Tibial artery (tissue), 4 donors: ENCODE measurements around the gene KCTD20.

Experiments used
- DNase-seq, 2 donors: peaks; one replicate each; pipeline ENCODE4 v3.0.0-alpha.2; 2019
- H3K27ac ChIP-seq, 2 donors: fragments of 200-600 bp; sonication (generic) in 1 of 2; 1 replicate in 1 of 2; 2 replicates in 1 of 2; pipeline ENCODE4 v1.5.1; 2018 to 2019; ENCODE audit warnings: mild to moderate bottlenecking in 1 of 2
- H3K27me3 ChIP-seq, 2 donors: fragments of 200-600 bp; sonication (generic) in 1 of 2; one replicate each; pipeline versions ENCODE4 v1.5.1 to v1.6.0; 2016 to 2019
- H3K36me3 ChIP-seq, 3 donors: fragments of 200-600 bp; sonication (generic) in 2 of 3; one replicate each; pipeline ENCODE4 v1.5.1; 2016 to 2019; ENCODE audit warnings: mild to moderate bottlenecking in 2 of 3
- H3K4me1 ChIP-seq, 4 donors: fragments of 200-600 bp; sonication (generic) in 2 of 4; 1 replicate in 3 of 4; 2 replicates in 1 of 4; pipeline ENCODE4 v1.5.1; 2016 to 2019
- H3K4me3 ChIP-seq, 2 donors: fragments of 200-600 bp; sonication (generic) in 1 of 2; 1 replicate in 1 of 2; 2 replicates in 1 of 2; pipeline ENCODE4 v1.5.1; 2018 to 2019; ENCODE audit warnings: mild to moderate bottlenecking in 2 of 2
- H3K9me3 ChIP-seq, 3 donors: fragments of 200-600 bp; sonication (generic) in 1 of 3; one replicate each; pipeline ENCODE4 v1.5.1; 2016 to 2019
- intact Hi-C: fragments of 100-400 bp; cut with DNase I; formaldehyde crosslinking; loops from one replicate; pipeline ENCODE4 v1.15.0; 2023; ENCODE audit warnings: low total_unique reads
- TF ChIP-seq, protein P1 (sequence below), 2 experiments: fragments of 200-600 bp in 1 of 2; fragments of 450-650 bp in 1 of 2; IDR thresholded peaks; one replicate each; pipeline ENCODE4 v1.5.1; 2017 to 2019; ENCODE audit warnings: antibody characterized with exemption in 2 of 2, mild to moderate bottlenecking in 1 of 2, moderate library complexity in 1 of 2

The KCTD20 gene

DNA sequence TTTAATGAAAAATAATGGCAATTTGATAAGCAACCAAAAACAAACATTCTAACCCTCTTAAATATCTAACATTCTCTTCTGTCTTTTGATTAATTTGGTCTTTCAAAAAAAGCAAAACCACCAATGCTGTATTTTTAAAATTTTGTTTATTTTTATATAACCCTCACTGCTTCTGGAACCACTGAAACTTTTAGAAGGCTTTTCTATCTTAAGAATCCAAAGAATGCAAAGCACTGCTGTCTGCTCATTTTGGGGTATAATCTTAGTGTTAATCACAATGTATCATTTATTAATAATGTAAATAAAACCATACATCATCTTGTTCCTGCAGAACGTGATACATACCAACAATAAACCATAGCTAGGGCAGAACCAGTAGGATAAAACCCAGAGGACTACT is 90.5 kb downstream of the KCTD20 start:
- TF ChIP-seq, protein P1, sequence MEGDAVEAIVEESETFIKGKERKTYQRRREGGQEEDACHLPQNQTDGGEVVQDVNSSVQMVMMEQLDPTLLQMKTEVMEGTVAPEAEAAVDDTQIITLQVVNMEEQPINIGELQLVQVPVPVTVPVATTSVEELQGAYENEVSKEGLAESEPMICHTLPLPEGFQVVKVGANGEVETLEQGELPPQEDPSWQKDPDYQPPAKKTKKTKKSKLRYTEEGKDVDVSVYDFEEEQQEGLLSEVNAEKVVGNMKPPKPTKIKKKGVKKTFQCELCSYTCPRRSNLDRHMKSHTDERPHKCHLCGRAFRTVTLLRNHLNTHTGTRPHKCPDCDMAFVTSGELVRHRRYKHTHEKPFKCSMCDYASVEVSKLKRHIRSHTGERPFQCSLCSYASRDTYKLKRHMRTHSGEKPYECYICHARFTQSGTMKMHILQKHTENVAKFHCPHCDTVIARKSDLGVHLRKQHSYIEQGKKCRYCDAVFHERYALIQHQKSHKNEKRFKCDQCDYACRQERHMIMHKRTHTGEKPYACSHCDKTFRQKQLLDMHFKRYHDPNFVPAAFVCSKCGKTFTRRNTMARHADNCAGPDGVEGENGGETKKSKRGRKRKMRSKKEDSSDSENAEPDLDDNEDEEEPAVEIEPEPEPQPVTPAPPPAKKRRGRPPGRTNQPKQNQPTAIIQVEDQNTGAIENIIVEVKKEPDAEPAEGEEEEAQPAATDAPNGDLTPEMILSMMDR (IDR thresholded peaks at IDR 0.05), result no peak
- no peak overlapping the region for H3K27ac ChIP-seq
- intact Hi-C loops, result no loop called here
- peaks cover 8 to 47% (median 19%) of the 10 kb centered on the region in 3 donors for H3K36me3 ChIP-seq
- H3K9me3 ChIP-seq, result no peaks in the 10 kb centered on the region
- H3K4me1 ChIP-seq, result peaks cover 0 to 12% (median 0%) of the 10 kb centered on the region in 4 donors
- no peak overlapping the region for H3K4me3 ChIP-seq
- no peak for DNase-seq
- H3K27me3 ChIP-seq, result no peaks in the 10 kb centered on the region

- intact Hi-C loops, result no loop called here
- DNase-seq, result no peak
- Histone ChIP-seq H3K27ac (no peak overlapping the region), H3K9me3 (no peaks in the 10 kb centered on the region), H3K36me3 (peaks cover 22 to 48% (median 27%) of the 10 kb centered on the region in 3 donors), H3K4me3 (no peak overlapping the region), H3K4me1 (peaks cover 0 to 21% (median 0%) of the 10 kb centered on the region in 4 donors), H3K27me3 (no peaks in the 10 kb centered on the region)
- TF ChIP-seq, protein P1 (IDR thresholded peaks at IDR 0.05), result no peak
These were observed 94.2 kb downstream of the KCTD20 start for GRCh38 chr6:36536873-36537547.

- H3K36me3 ChIP-seq, result peaks cover 22 to 48% (median 25%) of the 10 kb centered on the region in 3 donors
- no peak for DNase-seq
- H3K4me3 ChIP-seq, result no peak overlapping the region
- TF ChIP-seq, protein P1 (IDR thresholded peaks at IDR 0.05), result no peak
- intact Hi-C loops, result loop anchor here (10.0 kb wide), 1 partner anchor 115 kb away; no protein-coding TSS in a partner anchor
- peaks cover 0 to 27% (median 7%) of the 10 kb centered on the region in 4 donors for H3K4me1 ChIP-seq
- H3K9me3 ChIP-seq, result no peaks in the 10 kb centered on the region
- H3K27ac ChIP-seq, result no peak overlapping the region
- H3K27me3 ChIP-seq, result no peaks in the 10 kb centered on the region
These were observed 97.2 kb downstream of the KCTD20 start for GRCh38 chr6:36539814-36540568.
